GM21526 (cell line): ENCODE measurements around the gene IGSF11.

Experiments
- ATAC-seq: cut with Tn5 transposase; IDR thresholded peaks from one replicate; pipeline ENCODE4 v1.9.1; 2021; ENCODE audit warnings: moderate library complexity; ENCODE audit not compliant: unreplicated experiment, low FRiP score

The IGSF11 gene

GRCh38 chr3:118955914-118956556, 78.6 kb downstream of the IGSF11 start:
- no peak for ATAC-seq

DNA sequence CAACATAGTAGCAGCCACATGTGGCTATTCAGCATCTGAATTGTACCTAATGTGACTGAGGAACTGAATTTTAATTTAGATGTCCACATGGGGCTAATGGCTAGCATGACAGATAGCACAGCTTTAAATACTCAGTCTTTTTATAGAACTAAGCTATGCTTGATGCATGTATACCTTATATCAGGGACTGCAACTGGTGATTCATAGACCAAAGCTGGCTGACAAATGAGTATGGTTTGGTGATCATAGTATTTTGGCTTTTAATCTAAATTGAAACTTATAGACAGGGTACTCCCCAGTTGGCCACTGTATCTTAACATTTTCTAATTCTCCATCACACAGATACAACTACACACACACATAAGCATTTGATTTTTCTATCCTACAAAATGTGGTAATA, 83.6 kb downstream of the IGSF11 start:
- ATAC-seq = no peak

- ATAC-seq = no peak
These were observed 85.4 kb downstream of the IGSF11 start for GRCh38 chr3:118949113-118949760.

- ATAC-seq = no peak
These were observed 86.5 kb downstream of the IGSF11 start for GRCh38 chr3:118948146-118948545.

DNA sequence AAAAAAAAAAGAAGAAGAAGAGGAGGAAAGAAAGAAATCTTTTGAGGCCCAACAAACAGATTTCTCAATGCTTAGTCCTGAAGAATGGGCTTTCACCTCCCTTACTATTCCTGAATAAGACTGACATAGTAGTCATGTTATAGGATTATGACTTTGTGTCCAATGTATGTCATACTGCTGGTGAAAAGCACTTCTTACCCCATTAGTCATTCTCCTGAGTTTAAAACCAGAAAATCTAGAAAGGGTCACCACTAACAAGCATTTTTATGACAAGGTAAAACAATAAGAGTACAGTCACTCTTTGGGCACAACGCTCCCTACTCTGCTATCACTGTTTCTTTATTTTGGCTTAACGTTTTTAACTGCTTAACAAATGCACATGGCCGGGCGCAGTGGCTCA, 88.2 kb downstream of the IGSF11 start:
- ATAC-seq = no peak

- no peak for ATAC-seq
These were observed 88.8 kb downstream of the IGSF11 start for GRCh38 chr3:118945834-118946233.

- no peak for ATAC-seq
These were observed 91.0 kb downstream of the IGSF11 start for GRCh38 chr3:118943597-118943996.

DNA sequence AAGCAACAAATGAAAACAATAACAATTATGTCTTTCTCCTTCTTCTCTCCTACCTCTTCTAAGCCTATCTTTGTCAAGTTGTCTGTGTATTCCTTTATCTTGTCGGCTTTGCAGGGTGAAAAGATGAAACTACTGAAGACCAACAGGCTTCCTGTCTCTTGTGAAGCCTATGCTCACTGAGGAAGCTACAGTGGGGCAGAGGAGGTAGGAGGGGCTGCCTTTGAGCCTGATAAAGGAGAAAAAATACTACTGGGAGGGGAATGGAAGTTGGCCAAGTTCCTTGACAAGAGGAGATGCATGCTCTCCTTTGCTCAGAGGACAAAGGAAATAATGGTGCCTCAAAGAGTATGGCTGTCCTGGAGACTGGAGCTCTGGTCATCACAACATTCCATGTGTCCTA, 92.0 kb downstream of the IGSF11 start:
- no peak for ATAC-seq

- no peak for ATAC-seq
These were observed 92.5 kb downstream of the IGSF11 start for GRCh38 chr3:118942195-118942594.

- no peak for ATAC-seq
These were observed 93.4 kb downstream of the IGSF11 start for GRCh38 chr3:118941236-118941635.

- ATAC-seq = no peak
These were observed 96.3 kb downstream of the IGSF11 start for GRCh38 chr3:118938183-118938961.

DNA sequence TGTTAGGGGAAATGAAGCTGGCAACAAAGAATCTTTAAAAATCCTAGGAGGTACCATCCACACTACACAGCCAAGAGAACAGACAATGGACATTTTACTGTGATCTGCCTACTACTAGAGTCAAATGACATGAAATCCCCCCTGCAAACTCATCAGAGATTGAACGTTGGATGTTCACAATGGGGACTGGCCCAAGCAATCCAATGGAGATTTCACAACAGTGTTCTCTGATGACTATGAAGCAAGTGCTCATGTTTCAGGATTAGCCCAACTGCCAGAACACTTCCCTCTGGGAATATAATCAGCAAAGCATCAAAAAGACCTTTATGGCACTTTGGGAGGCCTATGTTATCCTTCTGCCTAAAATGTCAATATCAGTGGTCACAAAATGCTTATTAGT, 97.8 kb downstream of the IGSF11 start:
- no peak for ATAC-seq

- ATAC-seq = no peak
These were observed 101.7 kb downstream of the IGSF11 start for GRCh38 chr3:118932822-118933558.

- ATAC-seq = no peak
These were observed 102.7 kb downstream of the IGSF11 start for GRCh38 chr3:118931996-118932395.

- ATAC-seq = no peak
These were observed 107.2 kb downstream of the IGSF11 start for GRCh38 chr3:118927449-118927848.

- no peak for ATAC-seq
These were observed 122.5 kb downstream of the IGSF11 start for GRCh38 chr3:118912188-118912587.

GRCh38 chr3:118910332-118910731, 124.3 kb downstream of the IGSF11 start:
- ATAC-seq = no peak

- no peak for ATAC-seq
These were observed 124.9 kb downstream of the IGSF11 start for GRCh38 chr3:118909763-118910162.

DNA sequence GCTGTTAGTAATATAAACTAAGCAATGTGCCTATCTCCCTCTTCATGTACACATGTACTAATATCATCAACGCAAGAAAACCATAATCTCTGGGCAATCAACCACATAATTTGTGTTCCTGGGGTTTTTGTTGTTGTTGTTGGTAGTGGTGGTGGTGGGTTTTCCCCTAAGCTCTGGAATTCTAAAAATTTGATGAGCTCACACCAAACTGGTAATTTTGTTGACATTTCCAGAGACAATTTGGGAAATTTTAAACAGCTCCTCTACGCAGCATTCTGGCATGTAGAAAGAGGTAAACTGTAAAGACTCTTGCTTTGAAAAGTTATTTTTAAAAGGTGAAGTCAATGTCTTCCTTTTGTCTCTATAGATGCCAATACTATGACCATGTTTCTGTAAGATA, 126.7 kb downstream of the IGSF11 start:
- ATAC-seq = no peak

DNA sequence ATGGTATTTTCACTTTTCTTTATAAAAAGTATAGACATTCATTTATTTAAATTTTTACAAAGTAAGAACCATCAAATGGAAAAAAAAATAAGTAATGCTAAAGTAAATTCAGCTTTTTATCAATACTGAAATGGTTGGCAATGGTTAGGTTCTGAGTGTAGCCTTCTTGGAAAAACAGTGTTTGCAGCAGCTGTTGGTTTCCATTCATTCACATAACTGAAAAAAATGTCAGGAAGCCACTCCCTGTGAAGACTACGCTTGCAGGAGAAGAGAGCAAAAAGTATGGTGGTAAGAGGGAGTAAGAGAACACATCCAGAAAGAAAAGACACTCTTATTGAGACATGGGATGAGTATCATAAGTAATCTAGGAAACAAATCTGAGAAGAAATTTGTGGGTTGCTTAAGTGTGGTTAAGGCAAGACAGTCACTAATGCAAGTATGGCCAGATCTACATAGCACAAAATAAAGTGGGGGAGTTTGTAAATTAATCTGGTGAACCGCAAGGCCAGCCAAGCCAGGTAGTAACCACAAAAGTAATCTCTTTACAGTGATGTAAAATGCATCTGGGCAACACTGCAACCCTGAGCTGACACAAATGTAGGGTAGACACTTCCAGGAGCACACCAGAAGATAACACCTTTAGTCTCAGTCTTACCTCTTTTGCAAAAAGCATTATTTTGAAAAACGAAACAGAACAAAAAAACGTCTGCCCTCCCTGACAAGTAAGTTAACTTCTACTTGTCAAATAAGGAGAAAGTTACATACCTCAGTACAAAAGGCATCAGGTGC, 133.7 kb downstream of the IGSF11 start:
- ATAC-seq = no peak
